Posterior vena cava (tissue), 2 donors: ENCODE results near the gene DOK3. TPM values are rescaled to one million over a fixed set of nuclear protein-coding genes. Genes with fewer than 3 reads are reported as not detected.

Source experiments
- DNase-seq: peaks from one replicate; pipeline ENCODE4 v3.0.0-alpha.2; 2020; ENCODE audit warnings: low spot score
- intact Hi-C, 2 donors: fragments of 100-400 bp; cut with DNase I; formaldehyde crosslinking; loops; one replicate each; pipeline versions ENCODE4 v1.14.1 to v1.14.2; 2022 to 2023
- total RNA-seq, 2 donors: library from RNA; stranded (reverse); fragmentation: NEBNext Ultra II Directional; extraction: Animal tissue kit (Norgen Biotek cat#: 25700); gene quantifications; one replicate each; pipeline ENCODE4 v1.2.1, GENCODE V29; 2021
- donor health status: DM: yes; HTN: yes; CAD: no.
- donor health status: DM: yes; HTN: yes; CAD: no.

Gene DOK3
- total RNA-seq, 2 donors from 2014 or later, result 8.0 to 19.2 TPM

- intact Hi-C loops, result no loop called here
- peak; percentile 99 for DNase-seq
These were observed 7.3 kb upstream of the DOK3 start, which contains the start of gene DDX41 for GRCh38 chr5:177516601-177517568. DDX41 (minus strand) TSS chr5:177516961; CDS start chr5:177516945, 16 bp downstream.

- intact Hi-C loops, result no loop called here
- no peak for DNase-seq
These were observed 6.0 kb upstream of the DOK3 start for GRCh38 chr5:177515580-177515979.

GRCh38 chr5:177514541-177514940 is 4.9 kb upstream of the DOK3 start:
- DNase-seq, result no peak
- intact Hi-C loops, result no loop called here

GRCh38 chr5:177513500-177513899 is 3.9 kb upstream of the DOK3 start:
- intact Hi-C loops, result no loop called here
- no peak for DNase-seq

- DNase-seq, result no peak
- intact Hi-C loops, result no loop called here
These were observed 3.2 kb upstream of the DOK3 start for GRCh38 chr5:177512736-177513380.

GRCh38 chr5:177511796-177512675 is 2.4 kb upstream of the DOK3 start:
- intact Hi-C loops, result no loop called here
- no peak for DNase-seq

- intact Hi-C loops, result no loop called here
These were observed 1.6 kb upstream of the DOK3 start for GRCh38 chr5:177511181-177511580.

GRCh38 chr5:177510567-177511053 is 984 bp upstream of the DOK3 start:
- no peak for DNase-seq
- intact Hi-C loops, result no loop called here

More at GRCh38 chr5:177511181-177511580, 1.6 kb upstream of the DOK3 start:
- no peak for DNase-seq

- DNase-seq, result no peak
- intact Hi-C loops, result no loop called here
These were observed 453 bp upstream of the DOK3 start for GRCh38 chr5:177509991-177510566.

- DNase-seq, result no peak
- intact Hi-C loops, result no loop called here
These were observed 789 bp downstream of the DOK3 start for GRCh38 chr5:177508837-177509236.

- intact Hi-C loops, result no loop called here
These were observed 1.4 kb downstream of the DOK3 start for GRCh38 chr5:177508221-177508611.

GRCh38 chr5:177507596-177508220 is 1.9 kb downstream of the DOK3 start:
- intact Hi-C loops, result no loop called here
- no peak for DNase-seq

More at GRCh38 chr5:177508221-177508611, 1.4 kb downstream of the DOK3 start:
- DNase-seq, result no peak

- no peak for DNase-seq
- intact Hi-C loops, result no loop called here
These were observed 2.5 kb downstream of the DOK3 start for GRCh38 chr5:177507165-177507564.

GRCh38 chr5:177505075-177505474 is 4.6 kb downstream of the DOK3 start:
- intact Hi-C loops, result no loop called here

GRCh38 chr5:177504086-177505056 is 5.3 kb downstream of the DOK3 start:
- peak; percentile 76 for DNase-seq
- intact Hi-C loops, result no loop called here

More at GRCh38 chr5:177505075-177505474, 4.6 kb downstream of the DOK3 start:
- peak; percentile 60 for DNase-seq

- no peak for DNase-seq
- intact Hi-C loops, result no loop called here
These were observed 6.1 kb downstream of the DOK3 start for GRCh38 chr5:177503351-177504085.

GRCh38 chr5:177502886-177503285 is 6.7 kb downstream of the DOK3 start:
- intact Hi-C loops, result loop anchor here in 1 of 2 donors (1.0 kb wide), 1 partner anchor 9 kb away; no protein-coding TSS in a partner anchor
- DNase-seq, result no peak
